HepG2 (cell line): ENCODE measurements around the gene SRCAP. TPM values are rescaled to one million over a fixed set of nuclear protein-coding genes. Genes with fewer than 3 reads are reported as not detected.
A peak's percentile ranks its signal among the peaks of the same experiment; 100 is the strongest.

ENCODE experiments used
- BHLHE40 ChIP-seq: IDR thresholded peaks from 2 replicates; pipeline ENCODE4 v1.6.1; 2011; ENCODE audit warnings: low read length, improper control_type of control experiment
- DMAP1 ChIP-seq: IDR thresholded peaks from 2 replicates; pipeline ENCODE4 v1.6.1; 2016
- HOXA3 ChIP-seq: sonication (generic); formaldehyde crosslinking; IDR thresholded peaks from 2 replicates; pipeline ENCODE4 v1.5.0; 2020; ENCODE audit warnings: missing genetic modification reagents
- NR2F6 ChIP-seq, 2 experiments: IDR thresholded peaks; 2 replicates each; pipeline ENCODE4 v1.6.1; 2016; ENCODE audit warnings: antibody characterized with exemption in 1 of 2, mild to moderate bottlenecking in 1 of 2
- SRY ChIP-seq: sonication (generic); formaldehyde crosslinking; IDR thresholded peaks from 2 replicates; pipeline ENCODE4 v1.8.0; 2022; ENCODE audit warnings: mild to moderate bottlenecking, missing genetic modification reagents
- XRCC5 ChIP-seq: fragments of 200-400 bp; formaldehyde crosslinking; optimal IDR thresholded peaks from 2 replicates; pipeline ENCODE3; 2017; ENCODE audit warnings: mild to moderate bottlenecking, low read length
- ZNF510 ChIP-seq: sonication (generic); formaldehyde crosslinking; IDR thresholded peaks from 2 replicates; pipeline ENCODE4 v1.4.0; 2020; ENCODE audit warnings: low read depth, mild to moderate bottlenecking, missing genetic modification reagents
- ZNF766 ChIP-seq: sonication (generic); formaldehyde crosslinking; IDR thresholded peaks from 2 replicates; pipeline ENCODE4 v1.5.0; 2020; ENCODE audit warnings: missing genetic modification reagents, borderline replicate concordance
- polyA plus RNA-seq, 8 experiments: library from polyadenylated mRNA; depleted of rRNA in 3 of 8; stranded (reverse) in 7 of 8; unstranded in 1 of 8; fragments of >200 nt; fragmentation: Illumina TruSeq in 4 of 8; extraction: Trizol in 4 of 8; gene quantifications; 2 replicates each; pipeline versions ENCODE4 v1.2.1 to v1.2.3, GENCODE V29; 2011 to 2016; ENCODE audit warnings: low read depth in 4 of 8, missing spikeins in 1 of 8, mixed read lengths in 1 of 8; ENCODE audit not compliant: insufficient read depth in 1 of 8
- total RNA-seq, 5 experiments: library from RNA; depleted of rRNA; stranded (reverse); fragments of >200 nt; fragmentation: Illumina TruSeq; extraction: Trizol; gene quantifications; 2 replicates each; pipeline ENCODE4 v1.2.3, GENCODE V29; 2016; ENCODE audit warnings: low read depth in 1 of 5
- TF ChIP-seq, protein P1 (sequence below): sonication (generic); formaldehyde crosslinking; IDR thresholded peaks from 2 replicates; pipeline ENCODE4 v1.5.1; 2020; ENCODE audit warnings: mild to moderate bottlenecking, missing genetic modification reagents, moderate library complexity
- TF ChIP-seq, protein P2 (sequence below): sonication (generic); formaldehyde crosslinking; IDR thresholded peaks from 2 replicates; pipeline ENCODE4 v1.5.0; 2020; ENCODE audit warnings: missing genetic modification reagents, mild to moderate bottlenecking, borderline replicate concordance
- TF ChIP-seq, protein P3 (sequence below): sonication (generic); formaldehyde crosslinking; IDR thresholded peaks from 2 replicates; pipeline ENCODE4 v1.4.0; 2020; ENCODE audit warnings: missing genetic modification reagents
- TF ChIP-seq, protein P4 (sequence below): sonication (generic); formaldehyde crosslinking; IDR thresholded peaks from 2 replicates; pipeline ENCODE4 v1.4.0; 2020; ENCODE audit warnings: missing genetic modification reagents
- TF ChIP-seq, protein P5 (sequence below): sonication (generic); formaldehyde crosslinking; IDR thresholded peaks from 2 replicates; pipeline ENCODE4 v1.4.0; 2020; ENCODE audit warnings: missing genetic modification reagents, borderline replicate concordance
- TF ChIP-seq, protein P6 (sequence below): sonication (generic); formaldehyde crosslinking; IDR thresholded peaks from 2 replicates; pipeline ENCODE4 v1.4.0; 2020; ENCODE audit warnings: mild to moderate bottlenecking, missing genetic modification reagents

Gene SRCAP
- total and polyA plus RNA-seq, 2 of the 13 experiments (the other 11 are each of a cell fraction or from before 2014, with no cell fraction given) = 4.9 to 9.0 TPM

DNA sequence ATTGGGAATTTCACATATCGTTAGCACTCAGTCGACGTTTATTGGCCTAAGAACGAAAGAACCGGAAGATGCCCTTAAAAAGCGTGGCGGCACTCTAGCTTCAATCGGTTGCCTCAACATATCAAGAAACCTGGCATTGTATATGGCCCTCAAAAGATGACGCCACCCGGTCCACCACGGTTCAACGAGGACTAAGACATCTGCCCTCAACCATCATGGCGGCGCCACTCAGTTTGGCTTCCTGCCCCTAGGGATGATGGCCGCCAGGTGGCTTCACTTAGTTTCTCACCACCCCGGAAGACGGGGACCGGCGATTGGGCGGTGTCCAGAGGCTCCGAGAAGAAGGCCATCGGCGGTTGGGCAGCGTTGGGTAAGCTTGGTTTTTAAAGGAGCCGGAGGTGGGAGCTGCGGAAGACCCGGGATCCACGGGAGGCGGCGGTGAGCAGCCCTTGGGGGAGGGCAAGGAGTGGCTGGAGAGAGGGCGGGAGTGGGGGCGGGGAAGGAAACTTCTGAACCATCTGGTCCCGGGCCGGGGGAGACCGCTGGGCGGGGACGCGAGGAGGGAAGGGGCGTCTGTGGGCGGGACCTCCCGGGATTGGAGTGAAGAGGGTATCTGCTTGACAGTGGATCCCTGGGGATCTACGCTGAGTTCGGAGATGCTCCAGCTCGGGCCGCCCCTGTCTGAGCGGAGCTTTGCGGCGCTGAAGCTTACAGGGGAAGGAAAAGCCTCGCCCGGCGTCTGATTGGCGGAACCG lies 48.4 kb upstream of the SRCAP start, which contains the start of gene PRR14 (continued):
- TF ChIP-seq, protein P1, sequence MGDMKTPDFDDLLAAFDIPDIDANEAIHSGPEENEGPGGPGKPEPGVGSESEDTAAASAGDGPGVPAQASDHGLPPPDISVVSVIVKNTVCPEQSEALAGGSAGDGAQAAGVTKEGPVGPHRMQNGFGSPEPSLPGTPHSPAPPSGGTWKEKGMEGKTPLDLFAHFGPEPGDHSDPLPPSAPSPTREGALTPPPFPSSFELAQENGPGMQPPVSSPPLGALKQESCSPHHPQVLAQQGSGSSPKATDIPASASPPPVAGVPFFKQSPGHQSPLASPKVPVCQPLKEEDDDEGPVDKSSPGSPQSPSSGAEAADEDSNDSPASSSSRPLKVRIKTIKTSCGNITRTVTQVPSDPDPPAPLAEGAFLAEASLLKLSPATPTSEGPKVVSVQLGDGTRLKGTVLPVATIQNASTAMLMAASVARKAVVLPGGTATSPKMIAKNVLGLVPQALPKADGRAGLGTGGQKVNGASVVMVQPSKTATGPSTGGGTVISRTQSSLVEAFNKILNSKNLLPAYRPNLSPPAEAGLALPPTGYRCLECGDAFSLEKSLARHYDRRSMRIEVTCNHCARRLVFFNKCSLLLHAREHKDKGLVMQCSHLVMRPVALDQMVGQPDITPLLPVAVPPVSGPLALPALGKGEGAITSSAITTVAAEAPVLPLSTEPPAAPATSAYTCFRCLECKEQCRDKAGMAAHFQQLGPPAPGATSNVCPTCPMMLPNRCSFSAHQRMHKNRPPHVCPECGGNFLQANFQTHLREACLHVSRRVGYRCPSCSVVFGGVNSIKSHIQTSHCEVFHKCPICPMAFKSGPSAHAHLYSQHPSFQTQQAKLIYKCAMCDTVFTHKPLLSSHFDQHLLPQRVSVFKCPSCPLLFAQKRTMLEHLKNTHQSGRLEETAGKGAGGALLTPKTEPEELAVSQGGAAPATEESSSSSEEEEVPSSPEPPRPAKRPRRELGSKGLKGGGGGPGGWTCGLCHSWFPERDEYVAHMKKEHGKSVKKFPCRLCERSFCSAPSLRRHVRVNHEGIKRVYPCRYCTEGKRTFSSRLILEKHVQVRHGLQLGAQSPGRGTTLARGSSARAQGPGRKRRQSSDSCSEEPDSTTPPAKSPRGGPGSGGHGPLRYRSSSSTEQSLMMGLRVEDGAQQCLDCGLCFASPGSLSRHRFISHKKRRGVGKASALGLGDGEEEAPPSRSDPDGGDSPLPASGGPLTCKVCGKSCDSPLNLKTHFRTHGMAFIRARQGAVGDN = peak; percentile 75
- TF ChIP-seq DMAP1 = 0 out of 2 replicates have a peak, but pooled peaks have one; percentile 10
- peak; percentile 70; the same call in 1 of the 2 replicates for TF ChIP-seq ZNF510
- peak; percentile 75; the same call in 1 of the 2 replicates for TF ChIP-seq SRY (CRISPR knock-in tag)
- TF ChIP-seq, protein P2, sequence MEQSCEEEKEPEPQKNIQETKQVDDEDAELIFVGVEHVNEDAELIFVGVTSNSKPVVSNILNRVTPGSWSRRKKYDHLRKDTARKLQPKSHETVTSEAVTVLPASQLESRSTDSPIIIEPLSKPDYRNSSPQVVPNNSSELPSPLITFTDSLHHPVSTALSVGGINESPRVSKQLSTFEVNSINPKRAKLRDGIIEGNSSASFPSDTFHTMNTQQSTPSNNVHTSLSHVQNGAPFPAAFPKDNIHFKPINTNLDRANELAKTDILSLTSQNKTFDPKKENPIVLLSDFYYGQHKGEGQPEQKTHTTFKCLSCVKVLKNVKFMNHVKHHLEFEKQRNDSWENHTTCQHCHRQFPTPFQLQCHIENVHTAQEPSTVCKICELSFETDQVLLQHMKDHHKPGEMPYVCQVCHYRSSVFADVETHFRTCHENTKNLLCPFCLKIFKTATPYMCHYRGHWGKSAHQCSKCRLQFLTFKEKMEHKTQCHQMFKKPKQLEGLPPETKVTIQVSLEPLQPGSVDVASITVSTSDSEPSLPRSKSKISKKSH = peak; percentile 3; the same call in 1 of the 2 replicates
- TF ChIP-seq, protein P3, sequence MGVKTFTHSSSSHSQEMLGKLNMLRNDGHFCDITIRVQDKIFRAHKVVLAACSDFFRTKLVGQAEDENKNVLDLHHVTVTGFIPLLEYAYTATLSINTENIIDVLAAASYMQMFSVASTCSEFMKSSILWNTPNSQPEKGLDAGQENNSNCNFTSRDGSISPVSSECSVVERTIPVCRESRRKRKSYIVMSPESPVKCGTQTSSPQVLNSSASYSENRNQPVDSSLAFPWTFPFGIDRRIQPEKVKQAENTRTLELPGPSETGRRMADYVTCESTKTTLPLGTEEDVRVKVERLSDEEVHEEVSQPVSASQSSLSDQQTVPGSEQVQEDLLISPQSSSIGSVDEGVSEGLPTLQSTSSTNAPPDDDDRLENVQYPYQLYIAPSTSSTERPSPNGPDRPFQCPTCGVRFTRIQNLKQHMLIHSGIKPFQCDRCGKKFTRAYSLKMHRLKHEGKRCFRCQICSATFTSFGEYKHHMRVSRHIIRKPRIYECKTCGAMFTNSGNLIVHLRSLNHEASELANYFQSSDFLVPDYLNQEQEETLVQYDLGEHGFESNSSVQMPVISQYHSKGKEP = 0 out of 2 replicates have a peak, but pooled peaks have one; percentile 8
- peak; percentile 100 for TF ChIP-seq HOXA3 (CRISPR knock-in tag)
- 0 out of 2 replicates have a peak, but pooled peaks have one; percentile 26 for TF ChIP-seq ZNF766 (CRISPR knock-in tag)
- TF ChIP-seq, protein P4, sequence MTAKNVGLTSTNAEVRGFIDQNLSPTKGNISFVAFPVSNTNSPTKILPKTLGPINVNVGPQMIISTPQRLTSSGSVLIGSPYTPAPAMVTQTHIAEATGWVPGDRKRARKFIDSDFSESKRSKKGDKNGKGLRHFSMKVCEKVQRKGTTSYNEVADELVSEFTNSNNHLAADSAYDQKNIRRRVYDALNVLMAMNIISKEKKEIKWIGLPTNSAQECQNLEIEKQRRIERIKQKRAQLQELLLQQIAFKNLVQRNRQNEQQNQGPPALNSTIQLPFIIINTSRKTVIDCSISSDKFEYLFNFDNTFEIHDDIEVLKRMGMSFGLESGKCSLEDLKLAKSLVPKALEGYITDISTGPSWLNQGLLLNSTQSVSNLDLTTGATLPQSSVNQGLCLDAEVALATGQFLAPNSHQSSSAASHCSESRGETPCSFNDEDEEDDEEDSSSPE (CRISPR knock-in tag) = peak; percentile 57; the same call in 1 of the 2 replicates
- peak; percentile 92 for TF ChIP-seq XRCC5
- TF ChIP-seq, protein P5, sequence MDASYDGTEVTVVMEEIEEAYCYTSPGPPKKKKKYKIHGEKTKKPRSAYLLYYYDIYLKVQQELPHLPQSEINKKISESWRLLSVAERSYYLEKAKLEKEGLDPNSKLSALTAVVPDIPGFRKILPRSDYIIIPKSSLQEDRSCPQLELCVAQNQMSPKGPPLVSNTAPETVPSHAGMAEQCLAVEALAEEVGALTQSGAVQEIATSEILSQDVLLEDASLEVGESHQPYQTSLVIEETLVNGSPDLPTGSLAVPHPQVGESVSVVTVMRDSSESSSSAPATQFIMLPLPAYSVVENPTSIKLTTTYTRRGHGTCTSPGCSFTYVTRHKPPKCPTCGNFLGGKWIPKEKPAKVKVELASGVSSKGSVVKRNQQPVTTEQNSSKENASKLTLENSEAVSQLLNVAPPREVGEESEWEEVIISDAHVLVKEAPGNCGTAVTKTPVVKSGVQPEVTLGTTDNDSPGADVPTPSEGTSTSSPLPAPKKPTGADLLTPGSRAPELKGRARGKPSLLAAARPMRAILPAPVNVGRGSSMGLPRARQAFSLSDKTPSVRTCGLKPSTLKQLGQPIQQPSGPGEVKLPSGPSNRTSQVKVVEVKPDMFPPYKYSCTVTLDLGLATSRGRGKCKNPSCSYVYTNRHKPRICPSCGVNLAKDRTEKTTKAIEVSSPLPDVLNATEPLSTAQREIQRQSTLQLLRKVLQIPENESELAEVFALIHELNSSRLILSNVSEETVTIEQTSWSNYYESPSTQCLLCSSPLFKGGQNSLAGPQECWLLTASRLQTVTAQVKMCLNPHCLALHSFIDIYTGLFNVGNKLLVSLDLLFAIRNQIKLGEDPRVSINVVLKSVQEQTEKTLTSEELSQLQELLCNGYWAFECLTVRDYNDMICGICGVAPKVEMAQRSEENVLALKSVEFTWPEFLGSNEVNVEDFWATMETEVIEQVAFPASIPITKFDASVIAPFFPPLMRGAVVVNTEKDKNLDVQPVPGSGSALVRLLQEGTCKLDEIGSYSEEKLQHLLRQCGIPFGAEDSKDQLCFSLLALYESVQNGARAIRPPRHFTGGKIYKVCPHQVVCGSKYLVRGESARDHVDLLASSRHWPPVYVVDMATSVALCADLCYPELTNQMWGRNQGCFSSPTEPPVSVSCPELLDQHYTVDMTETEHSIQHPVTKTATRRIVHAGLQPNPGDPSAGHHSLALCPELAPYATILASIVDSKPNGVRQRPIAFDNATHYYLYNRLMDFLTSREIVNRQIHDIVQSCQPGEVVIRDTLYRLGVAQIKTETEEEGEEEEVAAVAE (CRISPR knock-in tag) = peak; percentile 100
- TF ChIP-seq NR2F6 (IDR thresholded peaks at IDR 0.05) = peak; percentile 42; the same call in 1 of the 2 replicates
- TF ChIP-seq NR2F6 (CRISPR knock-in tag; IDR thresholded peaks at IDR 0.05) = no peak; the same call in 1 of the 2 replicates
- TF ChIP-seq BHLHE40 = no peak
- TF ChIP-seq, protein P6, sequence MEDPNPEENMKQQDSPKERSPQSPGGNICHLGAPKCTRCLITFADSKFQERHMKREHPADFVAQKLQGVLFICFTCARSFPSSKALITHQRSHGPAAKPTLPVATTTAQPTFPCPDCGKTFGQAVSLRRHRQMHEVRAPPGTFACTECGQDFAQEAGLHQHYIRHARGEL (CRISPR knock-in tag) = 0 out of 2 replicates have a peak, but pooled peaks have one; percentile 68
